PFSK-1 (cell line): ENCODE measurements around the gene PAQR5.

Experiments used
- FOXP2 ChIP-seq: optimal IDR thresholded peaks from 2 replicates; pipeline ENCODE3; 2011; ENCODE audit warnings: borderline replicate concordance, control low read depth, inconsistent platforms; ENCODE audit not compliant: insufficient read depth; ENCODE audit errors: extremely low read length, extremely low read depth
- POLR2AphosphoS5 ChIP-seq: IDR thresholded peaks from 2 replicates; pipeline ENCODE4 v1.6.1; 2012; ENCODE audit warnings: low read depth, mild to moderate bottlenecking, control low read depth, low read length, moderate library complexity
- REST ChIP-seq, 2 experiments: IDR thresholded peaks; 2 replicates each; pipeline versions ENCODE4 v1.6.1 to v1.8.0; 2011 to 2012; ENCODE audit warnings: low read depth in 2 of 2, low read length in 2 of 2, control low read depth in 1 of 2, inconsistent platforms in 1 of 2, mild to moderate bottlenecking in 1 of 2, moderate library complexity in 1 of 2; ENCODE audit not compliant: insufficient read depth in 1 of 2
- SIN3A ChIP-seq: IDR thresholded peaks from 2 replicates; pipeline ENCODE4 v1.6.1; 2012; ENCODE audit warnings: mild to moderate bottlenecking, low read length, moderate library complexity, borderline replicate concordance; ENCODE audit not compliant: insufficient read depth
- TAF1 ChIP-seq: IDR thresholded peaks from 2 replicates; pipeline ENCODE4 v1.6.1; 2012; ENCODE audit warnings: low read length, control low read depth, borderline replicate concordance; ENCODE audit not compliant: insufficient read depth

The PAQR5 gene

GRCh38 chr15:69380100-69380725 is 81.5 kb downstream of the PAQR5 start:
- TF ChIP-seq FOXP2 (no peak), REST (IDR thresholded peaks at IDR 0.05; ENCODE audit: insufficient read depth in 1 of 2, low read depth in 2 of 2, low read length in 2 of 2) (no peak), POLR2AphosphoS5 (no peak), SIN3A (no peak), TAF1 (no peak)

GRCh38 chr15:69380726-69381105 is 82.0 kb downstream of the PAQR5 start:
- TF ChIP-seq REST (IDR thresholded peaks at IDR 0.05; ENCODE audit: insufficient read depth in 1 of 2, low read depth in 2 of 2, low read length in 2 of 2): no peak

- TF ChIP-seq POLR2AphosphoS5: no peak
- no peak for TF ChIP-seq REST (IDR thresholded peaks at IDR 0.05; ENCODE audit: insufficient read depth in 1 of 2, low read depth in 2 of 2, low read length in 2 of 2)
- no peak for TF ChIP-seq SIN3A
- TF ChIP-seq TAF1: no peak
- no peak for TF ChIP-seq FOXP2
Measured at GRCh38 chr15:69384626-69385598, 86.2 kb downstream of the PAQR5 start.

- TF ChIP-seq REST (IDR thresholded peaks at IDR 0.05; ENCODE audit: insufficient read depth in 1 of 2, low read depth in 2 of 2, low read length in 2 of 2) (no peak), SIN3A (no peak), TAF1 (no peak), POLR2AphosphoS5 (no peak), FOXP2 (no peak)
Measured at GRCh38 chr15:69385831-69386230, 87.1 kb downstream of the PAQR5 start.

GRCh38 chr15:69386284-69386683 is 87.6 kb downstream of the PAQR5 start:
- no peak for TF ChIP-seq FOXP2
- TF ChIP-seq TAF1: no peak
- no peak for TF ChIP-seq POLR2AphosphoS5
- TF ChIP-seq SIN3A: no peak
- TF ChIP-seq REST (IDR thresholded peaks at IDR 0.05; ENCODE audit: insufficient read depth in 1 of 2, low read depth in 2 of 2, low read length in 2 of 2): peak in 1 of 2 experiments; percentile 69; a peak in 2 of 4 replicates
